ENCODE data around the gene C16orf87.

Gene C16orf87

GRCh38 chr16:46855389-46855788, 24.4 kb upstream of the C16orf87 start:
- Histone ChIP-seq H3K27me3 (no peaks in the 10 kb centered on the region), H3K36me3 (no peaks in the 10 kb centered on the region), H3K4me3 (ENCODE audit: low read depth in 1 of 2, low read length in 1 of 2) (no peak overlapping the region), H3K4me1 (ENCODE audit: control insufficient read depth in 1 of 2, insufficient read depth in 1 of 2, low read depth in 1 of 2, low read length in 1 of 2) (no peaks in the 10 kb centered on the region), H3K9me3 (no peaks in the 10 kb centered on the region), H3K27ac (no peak overlapping the region)
- no peak for TF ChIP-seq CTCF (IDR thresholded peaks at IDR 0.05)

- Histone ChIP-seq H3K4me3 (ENCODE audit: low read depth in 1 of 2, low read length in 1 of 2) (no peak overlapping the region), H3K27ac (no peak overlapping the region), H3K9me3 (no peaks in the 10 kb centered on the region), H3K36me3 (no peaks in the 10 kb centered on the region), H3K4me1 (ENCODE audit: control insufficient read depth in 1 of 2, insufficient read depth in 1 of 2, low read depth in 1 of 2, low read length in 1 of 2) (no peaks in the 10 kb centered on the region), H3K27me3 (no peaks in the 10 kb centered on the region)
- TF ChIP-seq CTCF (IDR thresholded peaks at IDR 0.05) = no peak
Observed at GRCh38 chr16:46854846-46855245, 23.9 kb upstream of the C16orf87 start.

- Histone ChIP-seq H3K4me3 (ENCODE audit: low read depth in 1 of 2, low read length in 1 of 2) (no peak overlapping the region), H3K27me3 (no peaks in the 10 kb centered on the region), H3K36me3 (no peaks in the 10 kb centered on the region), H3K9me3 (no peaks in the 10 kb centered on the region), H3K27ac (no peak overlapping the region), H3K4me1 (ENCODE audit: control insufficient read depth in 1 of 2, insufficient read depth in 1 of 2, low read depth in 1 of 2, low read length in 1 of 2) (no peaks in the 10 kb centered on the region)
- peak; percentile 11 for TF ChIP-seq CTCF (IDR thresholded peaks at IDR 0.05)
Observed at GRCh38 chr16:46853713-46854443, 22.9 kb upstream of the C16orf87 start.

- Histone ChIP-seq H3K27ac (no peak overlapping the region), H3K4me3 (ENCODE audit: low read depth in 1 of 2, low read length in 1 of 2) (no peak overlapping the region), H3K4me1 (ENCODE audit: control insufficient read depth in 1 of 2, insufficient read depth in 1 of 2, low read depth in 1 of 2, low read length in 1 of 2) (no peaks in the 10 kb centered on the region), H3K27me3 (no peaks in the 10 kb centered on the region), H3K36me3 (no peaks in the 10 kb centered on the region), H3K9me3 (no peaks in the 10 kb centered on the region)
- no peak for TF ChIP-seq CTCF (IDR thresholded peaks at IDR 0.05)
Observed at GRCh38 chr16:46852130-46852529, 21.1 kb upstream of the C16orf87 start.

GRCh38 chr16:46850619-46851555, 19.9 kb upstream of the C16orf87 start:
- no peak for TF ChIP-seq CTCF (IDR thresholded peaks at IDR 0.05)
- Histone ChIP-seq H3K27me3 (no peaks in the 10 kb centered on the region), H3K36me3 (no peaks in the 10 kb centered on the region), H3K4me3 (ENCODE audit: low read depth in 1 of 2, low read length in 1 of 2) (no peak overlapping the region), H3K9me3 (no peaks in the 10 kb centered on the region), H3K4me1 (ENCODE audit: control insufficient read depth in 1 of 2, insufficient read depth in 1 of 2, low read depth in 1 of 2, low read length in 1 of 2) (no peaks in the 10 kb centered on the region), H3K27ac (no peak overlapping the region)

Measured in neutrophil (primary cell).